Measurements from ENCODE around the gene SLC12A5.
A peak's percentile ranks its signal among the peaks of the same experiment; 100 is the strongest.

SLC12A5 gene

DNA sequence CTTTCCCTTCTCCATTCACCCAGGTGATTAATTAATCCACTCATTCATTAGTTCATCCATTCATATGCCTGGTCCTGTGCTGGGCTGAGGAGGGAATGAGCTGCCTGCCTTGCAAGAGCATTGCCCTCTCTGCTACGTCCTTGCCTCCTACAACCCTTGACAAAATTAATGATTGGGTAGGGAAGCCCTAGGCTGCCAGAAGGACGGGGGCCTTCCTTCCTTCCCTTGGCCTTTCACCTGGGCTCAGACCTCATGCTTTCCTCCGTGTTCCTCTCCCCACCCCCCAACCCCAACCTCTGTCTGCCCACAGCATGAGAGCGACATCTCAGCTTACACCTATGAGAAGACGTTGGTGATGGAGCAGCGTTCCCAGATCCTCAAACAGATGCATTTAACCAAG lies 25.6 kb downstream of the SLC12A5 start:
- H3K4me1 ChIP-seq (ENCODE audit: control insufficient read depth in 2 of 2, insufficient read depth in 1 of 2, low read depth in 1 of 2, low read length in 2 of 2), result peaks cover 0 to 8% of the 10 kb centered on the region in 2 donors
- WGBS, 2 donors (ENCODE audit: extremely low coverage in 2 of 2, insufficient read length in 2 of 2, insufficient replicate concordance in 1 of 2), result no CpG with 5 or more reads among the region's 6 CpGs
- H3K9ac ChIP-seq (ENCODE audit: low read depth, low read length, poor library complexity), result no peak overlapping the region
- H2BK120ac ChIP-seq (ENCODE audit: low read depth, low read length), result no peak overlapping the region
- no peak overlapping the region for H3K4me2 ChIP-seq (ENCODE audit: insufficient read depth, low read length, poor library complexity, severe bottlenecking)
- H2BK15ac ChIP-seq (ENCODE audit: low read length), result no peak overlapping the region
- H4K91ac ChIP-seq (ENCODE audit: low read depth, low read length, poor library complexity), result no peak overlapping the region
- DNase-seq (ENCODE audit: low spot score), result no peak
- no peaks in the 10 kb centered on the region for H3K79me1 ChIP-seq (ENCODE audit: low read depth, low read length)
- no peak overlapping the region for H3K18ac ChIP-seq (ENCODE audit: low read length)
- peaks cover 0 to 6% of the 10 kb centered on the region in 2 donors for H3K36me3 ChIP-seq (replicated peaks in 1 of 2; ENCODE audit: control insufficient read depth in 2 of 2, insufficient read depth in 2 of 2, low read length in 2 of 2)
- no peak overlapping the region for H2BK12ac ChIP-seq (ENCODE audit: low read length)
- H4K8ac ChIP-seq (ENCODE audit: low read depth, low read length), result no peak overlapping the region
- no peak overlapping the region for H3K4me3 ChIP-seq (ENCODE audit: low read length in 2 of 2)
- H2BK5ac ChIP-seq (ENCODE audit: low read length), result no peak overlapping the region
- no peak overlapping the region for H3K27ac ChIP-seq (replicated peaks; ENCODE audit: low read length)
- H3K14ac ChIP-seq (ENCODE audit: low read length), result no peak overlapping the region
- no peak overlapping the region for H2AK5ac ChIP-seq (ENCODE audit: low read depth, low read length)
- peaks cover 0 to 2% of the 10 kb centered on the region in 2 donors for H3K9me3 ChIP-seq (replicated peaks in 1 of 2; ENCODE audit: control insufficient read depth in 2 of 2, insufficient read depth in 1 of 2, low read depth in 1 of 2, low read length in 2 of 2)
- peaks cover 0 to 21% (median 7%) of the 10 kb centered on the region in 3 experiments for H3K27me3 ChIP-seq (ENCODE audit: control insufficient read depth in 3 of 3, insufficient read depth in 3 of 3, low read depth in 1 of 3, low read length in 3 of 3)
- no peak overlapping the region for H3K4ac ChIP-seq (ENCODE audit: low read length)
- H3K23ac ChIP-seq (ENCODE audit: low read depth, low read length, poor library complexity), result no peak overlapping the region
- no peak overlapping the region for H2AFZ ChIP-seq (ENCODE audit: low read length)

DNA sequence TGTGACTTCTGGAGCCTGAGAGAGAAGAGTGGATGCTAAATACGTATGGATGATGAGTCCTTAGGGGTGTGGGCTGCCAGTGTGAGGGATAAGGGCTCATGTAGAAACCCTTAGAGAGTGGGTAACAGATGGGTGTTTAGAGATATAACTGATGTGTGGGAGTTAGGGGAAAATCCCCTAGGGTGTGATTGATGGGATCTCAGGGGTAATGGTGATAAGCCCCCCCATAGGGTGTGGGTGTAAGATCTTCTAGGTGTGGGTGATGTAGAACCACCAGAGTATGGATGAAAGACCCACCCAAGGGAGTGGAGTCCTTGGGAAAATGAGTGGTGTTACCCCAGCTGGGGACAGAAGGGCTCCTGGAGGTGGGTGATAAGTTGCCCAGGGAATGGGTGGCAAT lies 26.3 kb downstream of the SLC12A5 start:
- no peaks in the 10 kb centered on the region for H3K79me1 ChIP-seq (ENCODE audit: low read depth, low read length)
- H3K27me3 ChIP-seq (ENCODE audit: control insufficient read depth in 3 of 3, insufficient read depth in 3 of 3, low read depth in 1 of 3, low read length in 3 of 3), result peaks cover 0 to 21% (median 7%) of the 10 kb centered on the region in 3 experiments
- no CpG with 5 or more reads among the region's 1 CpG for WGBS, 2 donors (ENCODE audit: extremely low coverage in 2 of 2, insufficient read length in 2 of 2, insufficient replicate concordance in 1 of 2)
- H4K91ac ChIP-seq (ENCODE audit: low read depth, low read length, poor library complexity), result no peak overlapping the region
- no peak overlapping the region for H2AK5ac ChIP-seq (ENCODE audit: low read depth, low read length)
- no peak overlapping the region for H3K23ac ChIP-seq (ENCODE audit: low read depth, low read length, poor library complexity)
- no peak overlapping the region for H3K4me2 ChIP-seq (ENCODE audit: insufficient read depth, low read length, poor library complexity, severe bottlenecking)
- no peak for DNase-seq (ENCODE audit: low spot score)
- H3K9me3 ChIP-seq (replicated peaks in 1 of 2; ENCODE audit: control insufficient read depth in 2 of 2, insufficient read depth in 1 of 2, low read depth in 1 of 2, low read length in 2 of 2), result peaks cover 0 to 2% of the 10 kb centered on the region in 2 donors
- no peak overlapping the region for H3K4me3 ChIP-seq (ENCODE audit: low read length in 2 of 2)
- no peak overlapping the region for H3K9ac ChIP-seq (ENCODE audit: low read depth, low read length, poor library complexity)
- H3K4ac ChIP-seq (ENCODE audit: low read length), result no peak overlapping the region
- H2BK5ac ChIP-seq (ENCODE audit: low read length), result no peak overlapping the region
- no peak overlapping the region for H2AFZ ChIP-seq (ENCODE audit: low read length)
- peaks cover under 1 to 13% of the 10 kb centered on the region in 2 donors for H3K36me3 ChIP-seq (replicated peaks in 1 of 2; ENCODE audit: control insufficient read depth in 2 of 2, insufficient read depth in 2 of 2, low read length in 2 of 2)
- H3K27ac ChIP-seq (replicated peaks; ENCODE audit: low read length), result no peak overlapping the region
- no peak overlapping the region for H2BK120ac ChIP-seq (ENCODE audit: low read depth, low read length)
- no peak overlapping the region for H3K18ac ChIP-seq (ENCODE audit: low read length)
- H4K8ac ChIP-seq (ENCODE audit: low read depth, low read length), result no peak overlapping the region
- H2BK15ac ChIP-seq (ENCODE audit: low read length), result no peak overlapping the region
- H3K14ac ChIP-seq (ENCODE audit: low read length), result no peak overlapping the region
- no peak overlapping the region for H2BK12ac ChIP-seq (ENCODE audit: low read length)
- peaks cover 0 to 8% of the 10 kb centered on the region in 2 donors for H3K4me1 ChIP-seq (ENCODE audit: control insufficient read depth in 2 of 2, insufficient read depth in 1 of 2, low read depth in 1 of 2, low read length in 2 of 2)

- Histone ChIP-seq H3K27me3 (ENCODE audit: control insufficient read depth in 3 of 3, insufficient read depth in 3 of 3, low read depth in 1 of 3, low read length in 3 of 3) (peaks cover 0 to 21% (median 7%) of the 10 kb centered on the region in 3 experiments), H2AFZ (ENCODE audit: low read length) (no peak overlapping the region), H3K23ac (ENCODE audit: low read depth, low read length, poor library complexity) (no peak overlapping the region), H3K27ac (replicated peaks; ENCODE audit: low read length) (no peak overlapping the region), H3K9ac (ENCODE audit: low read depth, low read length, poor library complexity) (no peak overlapping the region), H3K14ac (ENCODE audit: low read length) (no peak overlapping the region), H4K91ac (ENCODE audit: low read depth, low read length, poor library complexity) (no peak overlapping the region), H3K4me2 (ENCODE audit: insufficient read depth, low read length, poor library complexity, severe bottlenecking) (no peak overlapping the region), H2BK12ac (ENCODE audit: low read length) (no peak overlapping the region), H3K4me1 (ENCODE audit: control insufficient read depth in 2 of 2, insufficient read depth in 1 of 2, low read depth in 1 of 2, low read length in 2 of 2) (peaks cover 0 to 8% of the 10 kb centered on the region in 2 donors), H2BK5ac (ENCODE audit: low read length) (no peak overlapping the region), H3K9me3 (replicated peaks in 1 of 2; ENCODE audit: control insufficient read depth in 2 of 2, insufficient read depth in 1 of 2, low read depth in 1 of 2, low read length in 2 of 2) (peaks cover 0 to 2% of the 10 kb centered on the region in 2 donors), H2BK15ac (ENCODE audit: low read length) (no peak overlapping the region), H3K4me3 (ENCODE audit: low read length in 2 of 2) (no peak overlapping the region), H2AK5ac (ENCODE audit: low read depth, low read length) (no peak overlapping the region), H3K4ac (ENCODE audit: low read length) (no peak overlapping the region), H4K8ac (ENCODE audit: low read depth, low read length) (no peak overlapping the region), H3K18ac (ENCODE audit: low read length) (no peak overlapping the region), H3K36me3 (replicated peaks in 1 of 2; ENCODE audit: control insufficient read depth in 2 of 2, insufficient read depth in 2 of 2, low read length in 2 of 2) (peaks cover 7 to 22% of the 10 kb centered on the region in 2 donors), H2BK120ac (ENCODE audit: low read depth, low read length) (no peak overlapping the region), H3K79me1 (ENCODE audit: low read depth, low read length) (no peaks in the 10 kb centered on the region)
- no peak for DNase-seq (ENCODE audit: low spot score)
- WGBS, 2 donors (ENCODE audit: extremely low coverage in 2 of 2, insufficient read length in 2 of 2, insufficient replicate concordance in 1 of 2), result no CpG with 5 or more reads among the region's 15 CpGs
Measured at GRCh38 chr20:46056027-46056833, 27.2 kb downstream of the SLC12A5 start.

DNA sequence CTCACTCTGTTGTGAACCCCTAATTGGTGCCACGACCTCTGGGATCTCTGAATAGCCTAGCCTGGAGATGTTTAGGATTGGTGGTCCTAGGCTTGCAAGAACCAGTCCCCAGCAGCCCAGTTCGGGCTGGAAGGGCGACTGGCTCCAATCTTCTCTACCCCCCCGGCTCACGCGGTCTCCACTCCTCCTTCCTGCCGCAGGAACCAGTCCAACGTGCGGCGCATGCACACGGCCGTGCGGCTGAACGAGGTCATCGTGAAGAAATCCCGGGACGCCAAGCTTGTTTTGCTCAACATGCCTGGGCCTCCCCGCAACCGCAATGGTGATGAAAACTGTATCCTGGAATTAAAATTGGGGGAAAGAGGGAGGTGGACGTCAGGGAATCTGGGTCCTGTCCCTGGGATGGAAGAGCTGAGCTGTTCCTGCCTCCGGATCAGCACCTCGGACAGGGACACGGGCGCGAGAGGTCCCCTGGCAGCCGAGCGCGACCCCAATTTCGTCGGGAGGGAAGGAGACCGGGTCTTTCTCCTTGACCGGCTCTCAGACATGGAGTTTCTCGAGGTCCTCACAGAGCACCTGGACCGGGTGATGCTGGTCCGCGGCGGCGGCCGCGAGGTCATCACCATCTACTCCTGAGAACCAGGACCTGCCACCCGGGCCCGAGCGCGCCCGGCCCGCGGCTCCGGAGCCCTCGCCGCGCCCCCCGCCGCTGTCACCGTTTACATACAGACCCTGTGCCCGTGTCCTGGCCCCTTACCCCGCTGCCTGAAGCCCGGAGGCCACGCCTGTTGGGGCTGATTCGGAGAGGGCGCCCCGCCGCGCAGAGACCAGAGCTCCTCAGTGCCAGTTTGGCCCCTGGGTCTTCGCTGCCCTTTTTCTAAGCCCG lies 28.2 kb downstream of the SLC12A5 start:
- Histone ChIP-seq H3K27me3 (ENCODE audit: control insufficient read depth in 3 of 3, insufficient read depth in 3 of 3, low read depth in 1 of 3, low read length in 3 of 3) (peaks cover 0 to 21% (median 7%) of the 10 kb centered on the region in 3 experiments), H3K18ac (ENCODE audit: low read length) (peak overlapping the region; percentile 16), H3K23ac (ENCODE audit: low read depth, low read length, poor library complexity) (peak overlapping the region; percentile 34), H3K4me1 (ENCODE audit: control insufficient read depth in 2 of 2, insufficient read depth in 1 of 2, low read depth in 1 of 2, low read length in 2 of 2) (peaks cover 0 to 8% of the 10 kb centered on the region in 2 donors), H2BK120ac (ENCODE audit: low read depth, low read length) (no peak overlapping the region), H2AK5ac (ENCODE audit: low read depth, low read length) (no peak overlapping the region), H3K79me1 (ENCODE audit: low read depth, low read length) (no peaks in the 10 kb centered on the region), H3K4me2 (ENCODE audit: insufficient read depth, low read length, poor library complexity, severe bottlenecking) (peak overlapping the region; percentile 29), H3K4ac (ENCODE audit: low read length) (no peak overlapping the region), H2BK5ac (ENCODE audit: low read length) (no peak overlapping the region), H3K9ac (ENCODE audit: low read depth, low read length, poor library complexity) (no peak overlapping the region), H2AFZ (ENCODE audit: low read length) (no peak overlapping the region), H2BK12ac (ENCODE audit: low read length) (no peak overlapping the region), H3K36me3 (replicated peaks in 1 of 2; ENCODE audit: control insufficient read depth in 2 of 2, insufficient read depth in 2 of 2, low read length in 2 of 2) (peaks cover 14 to 32% of the 10 kb centered on the region in 2 donors), H3K27ac (replicated peaks; ENCODE audit: low read length) (no peak overlapping the region), H3K9me3 (replicated peaks in 1 of 2; ENCODE audit: control insufficient read depth in 2 of 2, insufficient read depth in 1 of 2, low read depth in 1 of 2, low read length in 2 of 2) (peaks cover 0 to 2% of the 10 kb centered on the region in 2 donors), H3K4me3 (ENCODE audit: low read length in 2 of 2) (no peak overlapping the region), H3K14ac (ENCODE audit: low read length) (no peak overlapping the region), H4K91ac (ENCODE audit: low read depth, low read length, poor library complexity) (no peak overlapping the region), H2BK15ac (ENCODE audit: low read length) (no peak overlapping the region), H4K8ac (ENCODE audit: low read depth, low read length) (no peak overlapping the region)
- no CpG with 5 or more reads among the region's 65 CpGs for WGBS, 2 donors (ENCODE audit: extremely low coverage in 2 of 2, insufficient read length in 2 of 2, insufficient replicate concordance in 1 of 2)
- DNase-seq (ENCODE audit: low spot score), result peak; percentile 80
